Uterus (tissue), 4 donors: Measurements from ENCODE around the gene LRRC70. TPM values are rescaled to one million over a fixed set of nuclear protein-coding genes. Genes with fewer than 3 reads are reported as not detected.

Experiments used
- DNase-seq, 2 donors: peaks; one replicate each; pipeline ENCODE4 v3.0.0-alpha.2; 2019 to 2020
- H3K27ac ChIP-seq, 2 donors: fragments of 200-600 bp; sonication (generic); 1 replicate in 1 of 2; 2 replicates in 1 of 2; pipeline ENCODE4 v1.5.1; 2016 to 2018
- H3K27me3 ChIP-seq, 2 donors: fragments of 200-600 bp; sonication (generic); one replicate each; pipeline ENCODE4 v1.5.1; 2018 to 2019; ENCODE audit warnings: control low read depth in 1 of 2
- H3K36me3 ChIP-seq, 2 donors: fragments of 200-600 bp; sonication (generic); one replicate each; pipeline ENCODE4 v1.5.1; 2019; ENCODE audit warnings: control low read depth in 1 of 2
- H3K4me1 ChIP-seq, 2 donors: fragments of 200-600 bp; sonication (generic); one replicate each; pipeline ENCODE4 v1.5.1; 2018 to 2019; ENCODE audit warnings: control low read depth in 1 of 2
- H3K4me3 ChIP-seq, 2 donors: fragments of 200-600 bp; sonication (generic); 1 replicate in 1 of 2; 2 replicates in 1 of 2; pipeline ENCODE4 v1.5.1; 2018 to 2019; ENCODE audit warnings: mild to moderate bottlenecking in 1 of 2
- H3K9me3 ChIP-seq, 2 donors: fragments of 200-600 bp; sonication (generic); one replicate each; pipeline ENCODE4 v1.5.1; 2019; ENCODE audit warnings: control low read depth in 1 of 2
- CTCF ChIP-seq, 4 experiments: fragments of 200-600 bp in 2 of 4; fragments of 450-650 bp in 2 of 4; sonication (generic) in 2 of 4; IDR thresholded peaks; one replicate each; pipeline ENCODE4 v1.5.1; 2016 to 2019; ENCODE audit warnings: antibody characterized with exemption in 4 of 4, mild to moderate bottlenecking in 2 of 4, moderate library complexity in 1 of 4
- POLR2A ChIP-seq, 2 donors: fragments of 450-650 bp; IDR thresholded peaks; one replicate each; pipeline ENCODE4 v1.6.1; 2016; ENCODE audit warnings: antibody characterized with exemption in 2 of 2, mild to moderate bottlenecking in 1 of 2, moderate library complexity in 1 of 2
- intact Hi-C: fragments of 100-400 bp; cut with DNase I; formaldehyde crosslinking; loops from one replicate; pipeline ENCODE4 v1.15.1; 2023; ENCODE audit warnings: low total_unique reads
- total RNA-seq, 4 donors: library from RNA; depleted of rRNA in 3 of 4; stranded (reverse); fragments of >200 nt in 3 of 4; gene quantifications; one replicate each; pipeline versions ENCODE4 v1.1.0 to v1.2.4, GENCODE V29; 2014 to 2023
- donor health status: DM: yes; HTN: yes; CAD: no.

LRRC70 gene
- total RNA-seq, 4 donors from 2014 or later, result 3.3 to 17.6 (median 8.9) TPM

- TF ChIP-seq CTCF (IDR thresholded peaks at IDR 0.05), result no peak
- TF ChIP-seq POLR2A (IDR thresholded peaks at IDR 0.05), result no peak
- Histone ChIP-seq H3K36me3 (no peaks in the 10 kb centered on the region), H3K27ac (no peak overlapping the region), H3K9me3 (no peaks in the 10 kb centered on the region), H3K27me3 (no peaks in the 10 kb centered on the region), H3K4me3 (no peak overlapping the region), H3K4me1 (no peaks in the 10 kb centered on the region)
- intact Hi-C loops, result no loop called here
- no peak for DNase-seq
Observed at GRCh38 chr5:62592558-62592957, 13.9 kb downstream of the LRRC70 start.

- H3K9me3 ChIP-seq, result no peaks in the 10 kb centered on the region
- no peak for TF ChIP-seq CTCF (IDR thresholded peaks at IDR 0.05)
- no peak for TF ChIP-seq POLR2A (IDR thresholded peaks at IDR 0.05)
- H3K27me3 ChIP-seq, result no peaks in the 10 kb centered on the region
- intact Hi-C loops, result no loop called here
- no peak for DNase-seq
- H3K36me3 ChIP-seq, result no peaks in the 10 kb centered on the region
- H3K27ac ChIP-seq, result no peak overlapping the region
- no peaks in the 10 kb centered on the region for H3K4me1 ChIP-seq
- no peak overlapping the region for H3K4me3 ChIP-seq
Observed at GRCh38 chr5:62593331-62593730, 14.7 kb downstream of the LRRC70 start.

GRCh38 chr5:62594364-62594984 is 15.9 kb downstream of the LRRC70 start:
- Histone ChIP-seq H3K27me3 (no peaks in the 10 kb centered on the region), H3K9me3 (no peaks in the 10 kb centered on the region), H3K36me3 (no peaks in the 10 kb centered on the region), H3K4me1 (no peaks in the 10 kb centered on the region), H3K27ac (no peak overlapping the region), H3K4me3 (no peak overlapping the region)
- TF ChIP-seq POLR2A (IDR thresholded peaks at IDR 0.05) (no peak), CTCF (IDR thresholded peaks at IDR 0.05) (no peak)
- DNase-seq, result no peak
- intact Hi-C loops, result no loop called here

- no peak overlapping the region for H3K27ac ChIP-seq
- no peak for DNase-seq
- no peaks in the 10 kb centered on the region for H3K36me3 ChIP-seq
- H3K9me3 ChIP-seq, result no peaks in the 10 kb centered on the region
- H3K4me3 ChIP-seq, result no peak overlapping the region
- no peaks in the 10 kb centered on the region for H3K4me1 ChIP-seq
- intact Hi-C loops, result no loop called here
- H3K27me3 ChIP-seq, result no peaks in the 10 kb centered on the region
- TF ChIP-seq POLR2A (IDR thresholded peaks at IDR 0.05), result no peak
- no peak for TF ChIP-seq CTCF (IDR thresholded peaks at IDR 0.05)
Observed at GRCh38 chr5:62596096-62596495, 17.5 kb downstream of the LRRC70 start.

- Histone ChIP-seq H3K4me1 (no peaks in the 10 kb centered on the region), H3K4me3 (no peak overlapping the region), H3K27ac (no peak overlapping the region), H3K9me3 (no peaks in the 10 kb centered on the region), H3K36me3 (no peaks in the 10 kb centered on the region), H3K27me3 (no peaks in the 10 kb centered on the region)
- intact Hi-C loops, result no loop called here
- TF ChIP-seq CTCF (IDR thresholded peaks at IDR 0.05) (no peak), POLR2A (IDR thresholded peaks at IDR 0.05) (no peak)
- DNase-seq, result no peak
Observed at GRCh38 chr5:62596691-62597090, 18.1 kb downstream of the LRRC70 start.
